Measurements from ENCODE around the gene CXCL8. TPM values are rescaled to one million over a fixed set of nuclear protein-coding genes. Genes with fewer than 3 reads are reported as not detected.

The CXCL8 gene
- polyA plus RNA-seq, 3 donors, result 275 to 604 (median 328) TPM

GRCh38 chr4:73741031-73741749 lies 821 bp downstream of the CXCL8 start:
- Mint-ChIP-seq H3K4me1 (peaks cover 19% of the 10 kb centered on the region), H3K27ac (peak overlapping the region in 5 of 7 donors; percentile 10 to 87 (median 41)), H3K27me3 (ENCODE audit: low read depth in 3 of 3) (peaks cover 0 to 2% (median 0%) of the 10 kb centered on the region in 3 donors), H3K9me3 (peaks cover 0 to 5% (median 2%) of the 10 kb centered on the region in 7 donors), H3K4me3 (peak overlapping the region; percentile 51 to 74), H3K36me3 (peaks cover 0 to 8% of the 10 kb centered on the region in 2 donors)
- TF ChIP-seq CTCF (IDR thresholded peaks at IDR 0.05), result no peak
- Histone ChIP-seq H2AFZ (ENCODE audit: insufficient read depth, low read depth, low read length, poor library complexity, severe bottlenecking) (no peak overlapping the region), H3K4me1 (ENCODE audit: control insufficient read depth in 1 of 2, insufficient read depth in 2 of 2, low read length in 2 of 2) (peaks cover 17 to 24% of the 10 kb centered on the region in 2 donors), H3K9ac (ENCODE audit: insufficient read depth, low read length, poor library complexity, severe bottlenecking) (peak overlapping the region; percentile 53), H3K79me2 (ENCODE audit: insufficient read depth, low read length) (no peaks in the 10 kb centered on the region), H3K27me3 (ENCODE audit: control insufficient read depth in 2 of 2, insufficient read depth in 2 of 2, low read length in 2 of 2) (no peaks in the 10 kb centered on the region), H3K4me3 (replicated peaks in 1 of 3; ENCODE audit: low read depth in 2 of 3, low read length in 3 of 3) (peak overlapping the region in 2 of 3 experiments; percentile 75 to 93), H3K27ac (ENCODE audit: low read depth in 1 of 2, low read length in 2 of 2) (peak overlapping the region in 1 of 2 donors; percentile 86), H4K20me1 (ENCODE audit: insufficient read depth, low read length) (no peaks in the 10 kb centered on the region), H3K36me3 (replicated peaks in 1 of 2; ENCODE audit: control insufficient read depth in 1 of 2, insufficient read depth in 2 of 2, low read length in 2 of 2) (no peaks in the 10 kb centered on the region), H3K4me2 (replicated peaks; ENCODE audit: extremely low read depth, low read length, poor library complexity, severe bottlenecking) (peak overlapping the region; percentile 65), H3K9me3 (replicated peaks in 1 of 2; ENCODE audit: control insufficient read depth in 1 of 2, insufficient read depth in 1 of 2, low read length in 2 of 2) (no peaks in the 10 kb centered on the region)
- peak in 1 of 3 donors; percentile 66 for DNase-seq
- WGBS (ENCODE audit: insufficient coverage), result no CpG with 5 or more reads among the region's 2 CpGs
- intact Hi-C loops (cut with micrococcal nuclease), result loop anchor here in 1 of 2 donors (5.0 kb wide), 1 partner anchor 34 kb away; no protein-coding TSS in a partner anchor

- Histone ChIP-seq H2AFZ (ENCODE audit: insufficient read depth, low read depth, low read length, poor library complexity, severe bottlenecking) (no peak overlapping the region), H3K27ac (ENCODE audit: low read depth in 1 of 2, low read length in 2 of 2) (peak overlapping the region in 1 of 2 donors; percentile 86), H3K9ac (ENCODE audit: insufficient read depth, low read length, poor library complexity, severe bottlenecking) (no peak overlapping the region), H3K27me3 (ENCODE audit: control insufficient read depth in 2 of 2, insufficient read depth in 2 of 2, low read length in 2 of 2) (no peaks in the 10 kb centered on the region), H4K20me1 (ENCODE audit: insufficient read depth, low read length) (no peaks in the 10 kb centered on the region), H3K4me1 (ENCODE audit: control insufficient read depth in 1 of 2, insufficient read depth in 2 of 2, low read length in 2 of 2) (peaks cover 17 to 23% of the 10 kb centered on the region in 2 donors), H3K79me2 (ENCODE audit: insufficient read depth, low read length) (no peaks in the 10 kb centered on the region), H3K4me3 (replicated peaks in 1 of 3; ENCODE audit: low read depth in 2 of 3, low read length in 3 of 3) (peak overlapping the region in 2 of 3 experiments; percentile 75 to 93), H3K9me3 (replicated peaks in 1 of 2; ENCODE audit: control insufficient read depth in 1 of 2, insufficient read depth in 1 of 2, low read length in 2 of 2) (no peaks in the 10 kb centered on the region), H3K36me3 (replicated peaks in 1 of 2; ENCODE audit: control insufficient read depth in 1 of 2, insufficient read depth in 2 of 2, low read length in 2 of 2) (no peaks in the 10 kb centered on the region), H3K4me2 (replicated peaks; ENCODE audit: extremely low read depth, low read length, poor library complexity, severe bottlenecking) (peak overlapping the region; percentile 65)
- peak in 1 of 3 donors; percentile 47 for DNase-seq
- TF ChIP-seq CTCF (IDR thresholded peaks at IDR 0.05), result no peak
- intact Hi-C loops (cut with micrococcal nuclease), result loop anchor here in 1 of 2 donors (5.0 kb wide), 1 partner anchor 35 kb away; no protein-coding TSS in a partner anchor
- Mint-ChIP-seq H3K27ac (peak overlapping the region in 2 of 7 donors; percentile 14 to 60), H3K27me3 (ENCODE audit: low read depth in 3 of 3) (peaks cover 0 to 2% (median 0%) of the 10 kb centered on the region in 3 donors), H3K9me3 (peaks cover 0 to 5% (median 2%) of the 10 kb centered on the region in 7 donors), H3K4me1 (peaks cover 18% of the 10 kb centered on the region), H3K4me3 (peak overlapping the region in 1 of 2 donors; percentile 74), H3K36me3 (peaks cover 0 to 8% of the 10 kb centered on the region in 2 donors)
- WGBS (ENCODE audit: insufficient coverage), result no CpG with 5 or more reads among the region's 1 CpG
Observed at GRCh38 chr4:73741750-73742489, 1.6 kb downstream of the CXCL8 start.

All from CD14-positive monocyte (primary cell).